NT2/D1 (cell line): ENCODE data around the gene ALKAL2.

Source experiments
- SUZ12 ChIP-seq: IDR thresholded peaks from 2 replicates; pipeline ENCODE4 v1.6.1; 2011; ENCODE audit not compliant: insufficient read length, insufficient read depth; ENCODE audit errors: extremely low read depth
- YY1 ChIP-seq: IDR thresholded peaks from 2 replicates; pipeline ENCODE4 v1.6.1; 2011; ENCODE audit not compliant: insufficient read length, insufficient read depth
- ZNF274 ChIP-seq: IDR thresholded peaks from 2 replicates; pipeline ENCODE4 v1.6.1; 2011; ENCODE audit warnings: mild to moderate bottlenecking, low read depth, low read length

DNA sequence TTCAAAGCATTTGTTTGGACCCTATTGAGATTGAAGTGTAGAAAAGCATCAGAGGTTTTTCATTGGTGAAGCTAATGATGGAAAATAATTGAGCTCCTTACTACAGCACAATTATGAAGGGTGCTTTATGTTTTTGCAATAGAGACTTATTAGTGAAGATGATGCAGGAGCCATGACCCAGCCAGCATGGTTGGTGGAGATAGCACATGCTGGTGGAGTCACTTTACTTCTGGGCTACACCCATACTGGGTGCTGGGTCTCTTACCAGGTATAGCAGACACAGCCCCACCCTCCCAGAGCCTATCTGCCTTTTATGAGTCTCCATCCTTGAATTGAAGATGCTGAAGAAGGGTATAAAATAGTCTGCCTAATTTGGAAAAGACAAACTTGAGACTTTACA lies 19.6 kb downstream of the ALKAL2 start:
- TF ChIP-seq SUZ12 (no peak), YY1 (no peak), ZNF274 (no peak)
